ENCODE results near the gene GOLGA2. TPM values are rescaled to one million over a fixed set of nuclear protein-coding genes. Genes with fewer than 3 reads are reported as not detected.

The GOLGA2 gene
- total RNA-seq, 1 experiment from 2014 or later = 51.0 TPM

GRCh38 chr9:128309551-128309950 is 33.7 kb upstream of the GOLGA2 start:
- no peak overlapping the region for H3K4me3 Mint-ChIP-seq
- no peaks in the 10 kb centered on the region for H4K20me1 ChIP-seq (ENCODE audit: control insufficient read depth, insufficient read depth, insufficient read length)
- H3K4ac ChIP-seq (ENCODE audit: low read depth, low read length) = no peak overlapping the region
- H3K9me3 Mint-ChIP-seq = no peaks in the 10 kb centered on the region; a peak in 1 of 5 replicates
- H3T11ph ChIP-seq (ENCODE audit: low read length) = no peak overlapping the region
- no peak overlapping the region for H3K9ac ChIP-seq (ENCODE audit: extremely low read depth, insufficient read length, low read length)
- H3K27ac ChIP-seq (ENCODE audit: insufficient read length, low read depth, low read length) = no peak overlapping the region
- H3K27ac Mint-ChIP-seq = no peak overlapping the region
- TF ChIP-seq, protein P1, sequence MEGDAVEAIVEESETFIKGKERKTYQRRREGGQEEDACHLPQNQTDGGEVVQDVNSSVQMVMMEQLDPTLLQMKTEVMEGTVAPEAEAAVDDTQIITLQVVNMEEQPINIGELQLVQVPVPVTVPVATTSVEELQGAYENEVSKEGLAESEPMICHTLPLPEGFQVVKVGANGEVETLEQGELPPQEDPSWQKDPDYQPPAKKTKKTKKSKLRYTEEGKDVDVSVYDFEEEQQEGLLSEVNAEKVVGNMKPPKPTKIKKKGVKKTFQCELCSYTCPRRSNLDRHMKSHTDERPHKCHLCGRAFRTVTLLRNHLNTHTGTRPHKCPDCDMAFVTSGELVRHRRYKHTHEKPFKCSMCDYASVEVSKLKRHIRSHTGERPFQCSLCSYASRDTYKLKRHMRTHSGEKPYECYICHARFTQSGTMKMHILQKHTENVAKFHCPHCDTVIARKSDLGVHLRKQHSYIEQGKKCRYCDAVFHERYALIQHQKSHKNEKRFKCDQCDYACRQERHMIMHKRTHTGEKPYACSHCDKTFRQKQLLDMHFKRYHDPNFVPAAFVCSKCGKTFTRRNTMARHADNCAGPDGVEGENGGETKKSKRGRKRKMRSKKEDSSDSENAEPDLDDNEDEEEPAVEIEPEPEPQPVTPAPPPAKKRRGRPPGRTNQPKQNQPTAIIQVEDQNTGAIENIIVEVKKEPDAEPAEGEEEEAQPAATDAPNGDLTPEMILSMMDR (conservative IDR thresholded peaks at IDR 0.05) = no peak
- no peak overlapping the region for H2BK12ac ChIP-seq (ENCODE audit: insufficient read length, low read depth, low read length)
- no peaks in the 10 kb centered on the region for H3K9me3 ChIP-seq (ENCODE audit: control insufficient read depth, low read depth, low read length)
- no peak overlapping the region for H2AFZ ChIP-seq (ENCODE audit: low read length)
- H3K23me2 ChIP-seq (ENCODE audit: insufficient read length, low read depth, low read length, poor library complexity, severe bottlenecking) = no peaks in the 10 kb centered on the region
- no peaks in the 10 kb centered on the region for H3K79me1 ChIP-seq (ENCODE audit: insufficient read depth, low read depth, low read length, poor library complexity, severe bottlenecking)
- no peaks in the 10 kb centered on the region for H3K4me1 Mint-ChIP-seq
- peaks cover 29 to 53% (median 48%) of the 10 kb centered on the region in 3 experiments for H3K36me3 Mint-ChIP-seq (ENCODE audit: insufficient read depth in 1 of 3, low read depth in 3 of 3)
- H3K27me3 ChIP-seq (ENCODE audit: insufficient read depth, low read length) = no peaks in the 10 kb centered on the region
- H4K5ac ChIP-seq (ENCODE audit: insufficient read length, low read depth, low read length) = no peak overlapping the region
- H3K14ac ChIP-seq (ENCODE audit: insufficient read depth, low read length) = no peak overlapping the region
- no CpG with 5 or more reads among the region's 16 CpGs for WGBS (ENCODE audit: extremely low coverage, insufficient read length, low lambda C conversion rate)
- H3K18ac ChIP-seq (ENCODE audit: insufficient read length, low read depth, low read length) = no peak overlapping the region
- H3K27me3 Mint-ChIP-seq (ENCODE audit: low read depth) = peaks cover 2% of the 10 kb centered on the region; the same call in 1 of the 2 replicates
- no peak overlapping the region for H4K8ac ChIP-seq (replicated peaks; ENCODE audit: insufficient read length, low read depth, low read length)
- no peak for DNase-seq
- H2AK5ac ChIP-seq (ENCODE audit: insufficient read length, low read length) = no peak overlapping the region
- no peak overlapping the region for H2BK20ac ChIP-seq (ENCODE audit: low read depth, low read length, poor library complexity, severe bottlenecking)
- no peak overlapping the region for H2BK5ac ChIP-seq (ENCODE audit: insufficient read length, low read length)
- no peaks in the 10 kb centered on the region for H3K4me1 ChIP-seq (ENCODE audit: insufficient read depth, low read length)
- H2BK120ac ChIP-seq (ENCODE audit: low read depth, low read length, poor library complexity, severe bottlenecking) = no peak overlapping the region
- H3K56ac ChIP-seq (ENCODE audit: insufficient read length, low read depth, low read length) = no peak overlapping the region
- H3K79me2 ChIP-seq (ENCODE audit: insufficient read depth, low read length) = no peaks in the 10 kb centered on the region
- no peak overlapping the region for H2BK15ac ChIP-seq (ENCODE audit: low read depth, low read length)
- H3K23ac ChIP-seq (ENCODE audit: insufficient read length, low read depth, low read length) = no peak overlapping the region
- no peak overlapping the region for H4K91ac ChIP-seq (ENCODE audit: insufficient read length, low read depth, low read length)
- H3K4me2 ChIP-seq (ENCODE audit: insufficient read depth, insufficient read length, low read length) = no peak overlapping the region
